Upper lobe of left lung (tissue), 6 donors: ENCODE data around the gene SERINC5. TPM values are rescaled to one million over a fixed set of nuclear protein-coding genes. Genes with fewer than 3 reads are reported as not detected.

Source experiments
- ATAC-seq, 2 donors: fragments of 200-7000 bp; cut with Tn5 transposase; one replicate each; pipeline ENCODE4 v1.9.1; 2022; ENCODE audit warnings: mild to moderate bottlenecking in 2 of 2, moderate library complexity in 2 of 2; ENCODE audit not compliant: low FRiP score in 2 of 2
- DNase-seq, 2 donors: peaks; one replicate each; pipeline ENCODE4 v3.0.0-alpha.2; 2019 to 2020
- H3K27ac ChIP-seq, 4 donors: fragments of 200-600 bp; sonication (generic); one replicate each; pipeline ENCODE4 v1.5.1; 2016 to 2019
- H3K27me3 ChIP-seq, 4 donors: fragments of 200-600 bp; sonication (generic); one replicate each; pipeline ENCODE4 v1.5.1; 2017 to 2019
- H3K36me3 ChIP-seq, 4 donors: fragments of 200-600 bp; sonication (generic); one replicate each; pipeline ENCODE4 v1.5.1; 2016 to 2019
- H3K4me1 ChIP-seq, 4 donors: fragments of 200-600 bp; sonication (generic); one replicate each; pipeline ENCODE4 v1.5.1; 2018 to 2019
- H3K4me3 ChIP-seq, 4 donors: fragments of 200-600 bp; sonication (generic); one replicate each; pipeline ENCODE4 v1.5.1; 2017 to 2019; ENCODE audit warnings: mild to moderate bottlenecking in 2 of 4, moderate library complexity in 1 of 4
- H3K9me3 ChIP-seq, 4 donors: fragments of 200-600 bp; sonication (generic); one replicate each; pipeline ENCODE4 v1.5.1; 2018 to 2019
- CTCF ChIP-seq, 6 experiments: fragments of 450-650 bp in 4 of 6; fragments of 200-600 bp in 2 of 6; sonication (generic) in 2 of 6; IDR thresholded peaks; one replicate each; pipeline ENCODE4 v1.5.1; 2016 to 2019; ENCODE audit warnings: antibody characterized with exemption in 6 of 6
- EP300 ChIP-seq, 4 donors: sonication (generic); formaldehyde crosslinking; IDR thresholded peaks; one replicate each; pipeline ENCODE4 v1.5.1; 2017; ENCODE audit warnings: antibody characterized with exemption in 4 of 4, control low read depth in 2 of 4
- POLR2A ChIP-seq, 4 donors: fragments of 450-650 bp; IDR thresholded peaks; one replicate each; pipeline ENCODE4 v1.5.1; 2016 to 2017; ENCODE audit warnings: antibody characterized with exemption in 4 of 4, mild to moderate bottlenecking in 2 of 4
- POLR2AphosphoS5 ChIP-seq, 2 donors: sonication (generic); formaldehyde crosslinking; IDR thresholded peaks; one replicate each; pipeline ENCODE4 v1.5.1; 2017; ENCODE audit warnings: antibody characterized with exemption in 2 of 2
- WGBS, 2 donors: methylation state at CpG; one replicate each; pipeline ENCODE4 v1.1.5; 2017 to 2018; 5-methylcytosine and 5-hydroxymethylcytosine counted together
- total RNA-seq, 6 donors: library from RNA; depleted of rRNA in 4 of 6; stranded (reverse); fragments of >200 nt in 4 of 6; gene quantifications; one replicate each; pipeline versions ENCODE4 v1.1.0 to v1.2.1, GENCODE V29; 2016 to 2021
- donor health status: DM: no; HTN: no; CAD: no; lungs with moderate emphysema.
- donor health status: DM: no; HTN: yes; CAD: no; lungs with severe emphysema.

SERINC5 gene
- total RNA-seq, 6 donors from 2014 or later = 27.3 to 62.4 (median 41.3) TPM

- Histone ChIP-seq H3K27me3 (no peaks in the 10 kb centered on the region), H3K9me3 (no peaks in the 10 kb centered on the region), H3K4me3 (no peak overlapping the region), H3K36me3 (peaks cover 0 to 19% (median 0%) of the 10 kb centered on the region in 4 donors), H3K4me1 (no peaks in the 10 kb centered on the region), H3K27ac (no peak overlapping the region)
- DNase-seq = no peak
- ATAC-seq = no peak
- TF ChIP-seq CTCF (IDR thresholded peaks at IDR 0.05) (no peak), POLR2AphosphoS5 (IDR thresholded peaks at IDR 0.05) (no peak), POLR2A (IDR thresholded peaks at IDR 0.05) (no peak), EP300 (IDR thresholded peaks at IDR 0.05) (no peak)
- 89 to 91% methylated on average over 8 of the region's 8 CpGs for WGBS, 2 donors
Measured at GRCh38 chr5:80168388-80169028, 87.3 kb downstream of the SERINC5 start.

- WGBS, 2 donors = 54 to 70% methylated on average over 3 of the region's 3 CpGs
- Histone ChIP-seq H3K27ac (no peak overlapping the region), H3K27me3 (no peaks in the 10 kb centered on the region), H3K4me1 (no peaks in the 10 kb centered on the region), H3K4me3 (no peak overlapping the region), H3K36me3 (peaks cover 0 to 27% (median 2%) of the 10 kb centered on the region in 4 donors), H3K9me3 (no peaks in the 10 kb centered on the region)
- ATAC-seq = no peak
- no peak for DNase-seq
- TF ChIP-seq EP300 (IDR thresholded peaks at IDR 0.05) = no peak
- no peak for TF ChIP-seq POLR2AphosphoS5 (IDR thresholded peaks at IDR 0.05)
- no peak for TF ChIP-seq POLR2A (IDR thresholded peaks at IDR 0.05)
- no peak for TF ChIP-seq CTCF (IDR thresholded peaks at IDR 0.05)
Measured at GRCh38 chr5:80165452-80165851, 90.4 kb downstream of the SERINC5 start.

GRCh38 chr5:80161165-80161564 lies 94.7 kb downstream of the SERINC5 start:
- H3K36me3 ChIP-seq = peaks cover 0 to 38% (median 7%) of the 10 kb centered on the region in 4 donors
- DNase-seq = no peak
- H3K27me3 ChIP-seq = no peaks in the 10 kb centered on the region
- H3K9me3 ChIP-seq = no peaks in the 10 kb centered on the region
- TF ChIP-seq POLR2A (IDR thresholded peaks at IDR 0.05) (no peak), EP300 (IDR thresholded peaks at IDR 0.05) (no peak), CTCF (IDR thresholded peaks at IDR 0.05) (no peak), POLR2AphosphoS5 (IDR thresholded peaks at IDR 0.05) (no peak)
- no peak overlapping the region for H3K4me3 ChIP-seq
- WGBS, 2 donors = 93 to 98% methylated on average over 1 of the region's 1 CpG
- H3K27ac ChIP-seq = no peak overlapping the region
- H3K4me1 ChIP-seq = no peaks in the 10 kb centered on the region
- no peak for ATAC-seq

- 74 to 82% methylated on average over 3 of the region's 3 CpGs for WGBS, 2 donors
- no peak for ATAC-seq
- no peak overlapping the region for H3K27ac ChIP-seq
- TF ChIP-seq POLR2AphosphoS5 (IDR thresholded peaks at IDR 0.05) (no peak), CTCF (IDR thresholded peaks at IDR 0.05) (no peak), EP300 (IDR thresholded peaks at IDR 0.05) (no peak), POLR2A (IDR thresholded peaks at IDR 0.05) (no peak)
- H3K4me3 ChIP-seq = no peak overlapping the region
- no peaks in the 10 kb centered on the region for H3K27me3 ChIP-seq
- DNase-seq = no peak
- H3K9me3 ChIP-seq = no peaks in the 10 kb centered on the region
- peaks cover 0 to 38% (median 7%) of the 10 kb centered on the region in 4 donors for H3K36me3 ChIP-seq
- no peaks in the 10 kb centered on the region for H3K4me1 ChIP-seq
Measured at GRCh38 chr5:80160242-80160641, 95.6 kb downstream of the SERINC5 start.
